HAP-1 (cell line): Measurements from ENCODE around the gene POLR2J3.
"Not testable (repeated sequence)": the region's sequence is repeated elsewhere in the genome, so short reads cannot be mapped to it uniquely, and the experiment has no call there.

Source experiments
- DNase-seq, 2 experiments: peaks; one replicate each; pipeline ENCODE4 v3.0.0-alpha.2; 2016 to 2020; ENCODE audit warnings: low spot score in 2 of 2
- H3K27me3 ChIP-seq: fragments of 250-450 bp; sonication (Bioruptor Pico); 2 replicates; pipeline ENCODE4 v1.5.1; 2020; ENCODE audit warnings: low read depth, mild to moderate bottlenecking, moderate library complexity
- H3K36me3 ChIP-seq: fragments of 250-450 bp; sonication (Bioruptor Pico); replicated peaks from 2 replicates; pipeline ENCODE4 v1.5.1; 2020; ENCODE audit warnings: mild to moderate bottlenecking
- H3K4me1 ChIP-seq: fragments of 250-450 bp; sonication (Bioruptor Pico); 2 replicates; pipeline ENCODE4 v1.5.1; 2020; ENCODE audit warnings: mild to moderate bottlenecking
- H3K4me3 ChIP-seq: fragments of 250-450 bp; sonication (Bioruptor Pico); 2 replicates; pipeline ENCODE4 v1.5.1; 2020; ENCODE audit warnings: mild to moderate bottlenecking, moderate library complexity
- H3K9me3 ChIP-seq: fragments of 250-450 bp; sonication (Bioruptor Pico); 2 replicates; pipeline ENCODE4 v1.5.1; 2020; ENCODE audit warnings: mild to moderate bottlenecking, moderate library complexity
- in situ Hi-C: fragments of 300-500 bp; cut with MboI; formaldehyde crosslinking; loops from 3 replicates; pipeline ENCODE4 v1.14.3; 2020; ENCODE audit warnings: low sequenced_read_pairs, inconsistent platforms, mixed read lengths

POLR2J3 gene

GRCh38 chr7:102550808-102551422 is 21.5 kb downstream of the POLR2J3 start, which contains the start of gene SPDYE2:
SPDYE2 (plus strand) TSS chr7:102551226; CDS start chr7:102553256, 2,030 bp downstream.
- H3K4me3 ChIP-seq, DNase-seq, H3K4me1 ChIP-seq, H3K36me3 ChIP-seq, H3K9me3 ChIP-seq, H3K27me3 ChIP-seq, in situ Hi-C loops: not testable (repeated sequence)

DNA sequence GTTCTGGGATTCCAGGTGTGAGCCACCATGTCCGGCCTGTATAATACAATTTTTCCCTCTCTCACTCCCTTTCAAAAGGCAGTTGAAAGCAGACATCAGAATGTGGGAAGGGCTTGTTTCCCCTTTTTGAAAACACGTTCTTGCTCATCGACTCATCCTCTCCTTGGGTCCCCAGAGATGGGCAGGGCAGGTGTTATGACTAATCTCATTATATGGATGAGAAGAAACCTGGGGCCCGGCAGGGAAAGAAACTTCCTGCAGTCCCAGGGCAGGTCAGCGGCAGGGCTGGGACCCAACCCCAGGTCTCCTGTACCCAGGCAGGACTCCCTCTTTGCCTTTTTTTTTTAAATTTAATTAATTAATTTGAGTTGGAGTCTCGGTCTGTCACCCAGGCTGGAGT is 26.0 kb downstream of the POLR2J3 start:
- H3K4me3 ChIP-seq, H3K36me3 ChIP-seq, H3K9me3 ChIP-seq, in situ Hi-C loops, DNase-seq, H3K4me1 ChIP-seq, H3K27me3 ChIP-seq: not testable (repeated sequence)

DNA sequence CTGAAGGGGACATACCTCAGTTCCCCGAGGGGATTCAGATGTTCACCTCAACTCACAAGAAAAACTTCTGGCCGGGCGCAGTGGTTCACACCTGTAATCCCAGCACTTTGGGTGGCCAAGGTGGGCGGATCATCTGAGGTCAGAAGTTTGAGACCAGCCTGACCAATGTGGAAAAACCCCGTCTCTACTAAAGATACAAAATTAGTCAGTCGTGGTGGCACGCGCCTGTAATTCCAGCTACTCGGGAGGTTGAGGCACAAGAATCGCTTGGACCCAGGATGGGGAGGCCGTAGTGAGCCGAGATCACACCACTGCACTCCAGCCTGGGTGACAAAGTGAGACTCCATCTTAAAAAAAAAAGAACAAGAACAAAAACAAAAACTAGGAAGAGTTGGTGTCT is 27.1 kb downstream of the POLR2J3 start:
- in situ Hi-C loops, H3K9me3 ChIP-seq, H3K27me3 ChIP-seq, DNase-seq, H3K4me1 ChIP-seq, H3K36me3 ChIP-seq, H3K4me3 ChIP-seq: not testable (repeated sequence)

DNA sequence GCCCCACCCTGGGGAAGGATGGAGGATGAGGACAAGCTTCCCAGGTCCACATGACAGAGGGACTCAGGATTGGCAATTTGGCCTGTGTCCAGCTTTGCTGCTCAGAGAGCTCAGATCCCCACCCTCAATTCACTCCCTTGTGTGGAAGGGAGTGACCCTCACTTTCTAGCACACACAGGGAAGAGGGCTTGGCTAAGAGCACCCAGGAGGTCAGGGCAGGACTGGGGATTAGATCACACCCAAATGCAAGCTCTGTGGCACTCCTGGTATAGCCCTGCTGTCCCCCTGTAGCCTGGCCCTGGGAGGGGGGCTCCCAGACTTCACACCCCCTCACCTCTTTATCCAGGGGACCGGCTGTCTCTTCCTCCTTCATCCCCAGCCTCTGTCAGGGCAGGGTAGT is 28.0 kb downstream of the POLR2J3 start:
- in situ Hi-C loops, H3K27me3 ChIP-seq, H3K9me3 ChIP-seq, H3K36me3 ChIP-seq, H3K4me1 ChIP-seq, H3K4me3 ChIP-seq, DNase-seq: not testable (repeated sequence)

GRCh38 chr7:102543596-102543995 is 28.8 kb downstream of the POLR2J3 start, which contains the start of gene UPK3BL2:
UPK3BL2 (minus strand) TSS chr7:102543696; CDS start chr7:102543636, 60 bp downstream.
- H3K4me3 ChIP-seq, in situ Hi-C loops, H3K36me3 ChIP-seq, H3K4me1 ChIP-seq, H3K9me3 ChIP-seq, H3K27me3 ChIP-seq, DNase-seq: not testable (repeated sequence)

GRCh38 chr7:102542771-102543170 is 29.6 kb downstream of the POLR2J3 start:
- DNase-seq, H3K4me3 ChIP-seq, H3K36me3 ChIP-seq, H3K9me3 ChIP-seq, H3K27me3 ChIP-seq, in situ Hi-C loops, H3K4me1 ChIP-seq: not testable (repeated sequence)

DNA sequence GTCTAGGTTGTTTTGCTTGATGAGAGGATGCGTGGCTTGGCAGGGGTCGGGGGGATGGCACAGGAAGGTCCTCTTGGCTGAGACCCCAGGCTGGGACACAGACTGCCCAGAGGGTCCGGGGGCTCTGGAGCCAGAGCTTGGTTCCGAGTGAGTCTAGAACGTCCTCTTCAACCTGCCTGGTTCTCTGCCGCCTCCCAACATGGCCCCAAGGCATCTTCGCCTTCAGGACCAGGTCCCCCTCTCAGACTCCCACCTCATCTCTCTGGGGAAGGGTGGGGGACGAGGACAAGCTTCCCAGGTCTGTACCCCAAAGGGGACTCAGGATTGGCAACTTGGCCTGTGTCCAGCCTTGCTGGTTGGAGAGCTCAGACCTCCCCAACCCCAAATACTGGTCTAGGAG is 30.3 kb downstream of the POLR2J3 start:
- H3K27me3 ChIP-seq, H3K4me1 ChIP-seq, DNase-seq, H3K9me3 ChIP-seq, H3K36me3 ChIP-seq, in situ Hi-C loops, H3K4me3 ChIP-seq: not testable (repeated sequence)

- H3K9me3 ChIP-seq, H3K4me1 ChIP-seq, H3K36me3 ChIP-seq, H3K27me3 ChIP-seq, in situ Hi-C loops, H3K4me3 ChIP-seq, DNase-seq: not testable (repeated sequence)
Observed at GRCh38 chr7:102540604-102541003, 31.8 kb downstream of the POLR2J3 start.

DNA sequence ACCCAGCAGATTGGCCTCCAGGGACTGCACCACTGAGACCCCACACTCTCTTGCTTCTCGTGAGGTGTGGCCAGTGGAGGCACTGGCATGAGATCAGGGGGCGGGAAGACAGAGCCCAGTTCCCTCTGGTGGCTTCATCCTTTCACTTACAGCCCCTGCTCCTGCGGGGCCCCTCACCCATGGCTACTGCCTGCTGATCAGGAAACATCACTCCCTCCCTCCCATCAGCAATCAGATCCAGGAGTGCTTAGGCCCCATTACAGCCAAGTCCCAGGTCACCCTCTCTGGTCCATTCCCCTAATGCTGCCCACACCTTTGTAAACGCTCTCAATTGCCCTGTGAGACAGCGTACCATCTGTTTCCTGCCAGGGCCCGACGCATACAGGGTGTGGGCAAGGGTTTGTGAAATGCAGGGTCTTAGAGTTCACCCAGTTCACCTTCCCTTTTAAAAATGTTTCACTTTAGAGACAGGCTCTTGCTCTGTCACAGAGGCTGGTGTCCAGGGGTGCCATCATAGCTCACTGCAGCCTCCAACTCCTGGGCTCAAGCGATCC is 37.2 kb downstream of the POLR2J3 start:
- H3K4me1 ChIP-seq, in situ Hi-C loops, H3K4me3 ChIP-seq, DNase-seq, H3K27me3 ChIP-seq, H3K36me3 ChIP-seq, H3K9me3 ChIP-seq: not testable (repeated sequence)

- H3K9me3 ChIP-seq, H3K27me3 ChIP-seq: not testable (repeated sequence)
Observed at GRCh38 chr7:102532127-102532526, 40.3 kb downstream of the POLR2J3 start.

GRCh38 chr7:102531583-102531982 is 40.8 kb downstream of the POLR2J3 start:
- H3K27me3 ChIP-seq, in situ Hi-C loops, H3K4me1 ChIP-seq, H3K36me3 ChIP-seq, DNase-seq, H3K4me3 ChIP-seq, H3K9me3 ChIP-seq: not testable (repeated sequence)

More at GRCh38 chr7:102532127-102532526, 40.3 kb downstream of the POLR2J3 start:
- H3K36me3 ChIP-seq, H3K4me3 ChIP-seq, H3K4me1 ChIP-seq, DNase-seq, in situ Hi-C loops: not testable (repeated sequence)

GRCh38 chr7:102527822-102528793 is 44.3 kb downstream of the POLR2J3 start:
- H3K4me1 ChIP-seq, H3K27me3 ChIP-seq, H3K4me3 ChIP-seq, H3K36me3 ChIP-seq, H3K9me3 ChIP-seq, in situ Hi-C loops, DNase-seq: not testable (repeated sequence)

DNA sequence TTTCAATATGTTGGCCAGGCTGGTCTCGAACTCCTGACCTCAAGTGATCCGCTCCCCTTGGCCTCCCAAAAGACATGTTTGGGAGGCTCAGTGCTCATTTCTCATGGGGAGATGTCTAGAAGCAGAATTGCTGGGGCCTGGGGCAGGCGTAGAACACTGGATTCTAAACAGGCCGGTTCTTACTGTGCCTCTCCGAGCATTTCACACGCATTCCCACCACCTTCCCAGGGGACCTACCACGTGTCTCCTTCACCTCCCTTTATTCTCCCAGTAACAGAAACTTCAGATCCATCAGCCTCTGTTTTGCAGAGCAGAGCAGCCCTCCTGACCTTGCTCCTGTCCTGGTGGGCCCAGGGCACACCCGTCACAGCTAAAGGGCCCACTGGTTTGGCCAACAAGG is 45.2 kb downstream of the POLR2J3 start:
- H3K4me3 ChIP-seq, DNase-seq, in situ Hi-C loops, H3K36me3 ChIP-seq, H3K9me3 ChIP-seq, H3K4me1 ChIP-seq, H3K27me3 ChIP-seq: not testable (repeated sequence)

GRCh38 chr7:102524803-102525202 is 47.6 kb downstream of the POLR2J3 start:
- H3K4me1 ChIP-seq, H3K36me3 ChIP-seq, H3K9me3 ChIP-seq, H3K4me3 ChIP-seq, DNase-seq, H3K27me3 ChIP-seq, in situ Hi-C loops: not testable (repeated sequence)
